ENCODE measurements around the gene ARHGAP24. TPM values are rescaled to one million over a fixed set of nuclear protein-coding genes. Genes with fewer than 3 reads are reported as not detected.
"Not testable (repeated sequence)": the region's sequence is repeated elsewhere in the genome, so short reads cannot be mapped to it uniquely, and the experiment has no call there.

Gene ARHGAP24
- total and polyA plus RNA-seq, 2 donors (not counting 3 experiments of a cell fraction or from before 2014, with no cell fraction given) = 52.1 to 79.4 TPM

DNA sequence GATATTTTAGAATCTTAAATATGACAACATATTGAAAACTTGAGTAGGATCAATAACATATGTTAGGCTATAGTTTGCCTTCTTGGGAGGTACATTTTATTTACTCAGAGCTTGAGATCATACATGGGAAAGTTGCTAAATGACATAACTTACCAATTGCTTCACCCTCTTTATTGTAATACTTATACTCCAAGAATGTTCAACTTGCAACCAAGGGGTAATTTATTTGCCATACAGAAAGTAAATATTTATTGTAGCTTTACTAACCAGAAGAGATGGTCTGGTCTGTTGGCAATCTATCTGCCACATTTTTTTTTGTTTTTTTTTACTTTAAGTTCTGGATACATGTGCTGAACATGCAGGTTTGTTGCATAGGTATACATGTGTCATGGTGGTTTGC lies 426.6 kb downstream of the ARHGAP24 start:
- POLR2A ChIA-PET = no interaction called here
- DNase-seq (ENCODE audit: low read depth, low spot score) (no peak), FAIRE-seq (no peak)

DNA sequence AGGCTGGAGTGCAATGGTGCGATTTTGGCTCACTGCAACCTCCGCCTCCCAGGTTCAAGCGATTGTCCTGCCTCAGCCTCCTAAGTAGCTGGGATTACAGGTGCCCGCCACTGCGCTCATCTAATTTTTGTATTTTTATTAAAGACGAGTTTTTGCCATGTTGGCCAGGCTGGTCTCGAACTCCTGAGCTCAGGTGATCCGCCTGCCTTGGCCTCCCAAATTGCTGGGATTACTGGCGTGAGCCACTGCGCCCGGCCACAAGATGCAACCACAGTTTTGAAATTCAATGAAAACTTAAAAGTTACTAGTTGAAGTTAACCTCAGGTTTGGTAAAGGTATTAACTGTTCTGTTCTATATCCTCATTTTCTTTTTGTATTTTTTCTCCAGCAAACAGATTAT lies 427.7 kb downstream of the ARHGAP24 start:
- H2AFZ ChIP-seq (ENCODE audit: low read depth, low read length); H3K36me3 ChIP-seq (ENCODE audit: control insufficient read depth in 2 of 2, extremely low read depth in 1 of 2, insufficient read depth in 2 of 2, low read length in 2 of 2); H3K9ac ChIP-seq (replicated peaks; ENCODE audit: extremely low read depth, insufficient read depth, low read length); H3K4me2 ChIP-seq (ENCODE audit: insufficient read depth, low read length); POLR2A ChIA-PET; BruUV-seq (replicated peaks); H3K9me3 ChIP-seq (replicated peaks; ENCODE audit: control insufficient read depth, insufficient read depth, low read length); H3K4me1 ChIP-seq (ENCODE audit: control insufficient read depth, extremely low read depth, insufficient read depth, low read length); H3K9me1 ChIP-seq (replicated peaks; ENCODE audit: control insufficient read depth, extremely low read depth, insufficient read depth, low read length); dilution Hi-C loops (cut with MboI; ENCODE audit: extremely low pct_ligation_motif_present, low sequenced_read_pairs); H4K20me1 ChIP-seq (replicated peaks; ENCODE audit: control insufficient read depth, extremely low read depth, insufficient read depth, low read length); intact Hi-C loops (cut with micrococcal nuclease); H3K27me3 ChIP-seq (ENCODE audit: control insufficient read depth in 2 of 2, insufficient read depth in 2 of 2, low read length in 2 of 2); H3K27ac ChIP-seq (ENCODE audit: insufficient read depth, low read depth, low read length); H3K4me3 ChIP-seq (replicated peaks in 1 of 3; ENCODE audit: insufficient read depth in 1 of 3, low read depth in 1 of 3, low read length in 3 of 3); DNase-seq (ENCODE audit: low read depth, low spot score); FAIRE-seq; CTCF ChIA-PET: not testable (repeated sequence)
- H3K79me2 ChIP-seq (ENCODE audit: control insufficient read depth, insufficient read depth, low read length) = peaks cover 99% of the 10 kb centered on the region

More for the DNA sequence above, 426.6 kb downstream of the ARHGAP24 start:
- dilution Hi-C loops (cut with MboI; ENCODE audit: extremely low pct_ligation_motif_present, low sequenced_read_pairs) = no loop called here
- no peak overlapping the region for H3K27ac ChIP-seq (ENCODE audit: insufficient read depth, low read depth, low read length)
- H3K79me2 ChIP-seq (ENCODE audit: control insufficient read depth, insufficient read depth, low read length) = peaks cover 99% of the 10 kb centered on the region
- H3K9me1 ChIP-seq (replicated peaks; ENCODE audit: control insufficient read depth, extremely low read depth, insufficient read depth, low read length) = no peaks in the 10 kb centered on the region
- H3K36me3 ChIP-seq (ENCODE audit: control insufficient read depth in 2 of 2, extremely low read depth in 1 of 2, insufficient read depth in 2 of 2, low read length in 2 of 2) = no peaks in the 10 kb centered on the region
- H3K4me2 ChIP-seq (ENCODE audit: insufficient read depth, low read length) = no peak overlapping the region
- no peak overlapping the region for H3K9ac ChIP-seq (replicated peaks; ENCODE audit: extremely low read depth, insufficient read depth, low read length)
- H3K27me3 ChIP-seq (ENCODE audit: control insufficient read depth in 2 of 2, insufficient read depth in 2 of 2, low read length in 2 of 2) = no peaks in the 10 kb centered on the region
- BruUV-seq (replicated peaks) = no TSS peak
- H2AFZ ChIP-seq (ENCODE audit: low read depth, low read length) = no peak overlapping the region
- CTCF ChIA-PET = no interaction called here
- TF ChIP-seq FOS (IDR thresholded peaks at IDR 0.05; ENCODE audit: borderline replicate concordance, insufficient read depth, low read length) (no peak), MYC (IDR thresholded peaks at IDR 0.05; ENCODE audit: low read depth, low read length) (no peak), POLR2A (IDR thresholded peaks at IDR 0.05; ENCODE audit: low read depth, low read length) (no peak), EZH2 (IDR thresholded peaks at IDR 0.05; ENCODE audit: borderline replicate concordance, low read depth, low read length, severe bottlenecking) (no peak), POLR2AphosphoS5 (IDR thresholded peaks at IDR 0.05; ENCODE audit: insufficient read depth, low read depth, low read length) (no peak), GATA2 (IDR thresholded peaks at IDR 0.05; ENCODE audit: insufficient read depth, insufficient read length, low read depth, low read length) (no peak), JUN (IDR thresholded peaks at IDR 0.05; ENCODE audit: borderline replicate concordance, insufficient read depth, insufficient read length, low read depth) (no peak)
- TF ChIP-seq, protein P1, sequence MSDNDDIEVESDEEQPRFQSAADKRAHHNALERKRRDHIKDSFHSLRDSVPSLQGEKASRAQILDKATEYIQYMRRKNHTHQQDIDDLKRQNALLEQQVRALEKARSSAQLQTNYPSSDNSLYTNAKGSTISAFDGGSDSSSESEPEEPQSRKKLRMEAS (IDR thresholded peaks at IDR 0.05; ENCODE audit: insufficient read depth, insufficient read length) = no peak
- TF ChIP-seq, protein P2, sequence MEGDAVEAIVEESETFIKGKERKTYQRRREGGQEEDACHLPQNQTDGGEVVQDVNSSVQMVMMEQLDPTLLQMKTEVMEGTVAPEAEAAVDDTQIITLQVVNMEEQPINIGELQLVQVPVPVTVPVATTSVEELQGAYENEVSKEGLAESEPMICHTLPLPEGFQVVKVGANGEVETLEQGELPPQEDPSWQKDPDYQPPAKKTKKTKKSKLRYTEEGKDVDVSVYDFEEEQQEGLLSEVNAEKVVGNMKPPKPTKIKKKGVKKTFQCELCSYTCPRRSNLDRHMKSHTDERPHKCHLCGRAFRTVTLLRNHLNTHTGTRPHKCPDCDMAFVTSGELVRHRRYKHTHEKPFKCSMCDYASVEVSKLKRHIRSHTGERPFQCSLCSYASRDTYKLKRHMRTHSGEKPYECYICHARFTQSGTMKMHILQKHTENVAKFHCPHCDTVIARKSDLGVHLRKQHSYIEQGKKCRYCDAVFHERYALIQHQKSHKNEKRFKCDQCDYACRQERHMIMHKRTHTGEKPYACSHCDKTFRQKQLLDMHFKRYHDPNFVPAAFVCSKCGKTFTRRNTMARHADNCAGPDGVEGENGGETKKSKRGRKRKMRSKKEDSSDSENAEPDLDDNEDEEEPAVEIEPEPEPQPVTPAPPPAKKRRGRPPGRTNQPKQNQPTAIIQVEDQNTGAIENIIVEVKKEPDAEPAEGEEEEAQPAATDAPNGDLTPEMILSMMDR (IDR thresholded peaks at IDR 0.05; ENCODE audit: extremely low read depth in 1 of 2, insufficient read depth in 1 of 2, low read depth in 1 of 2, low read length in 2 of 2) = no peak
- intact Hi-C loops (cut with micrococcal nuclease) = no loop called here
- no peaks in the 10 kb centered on the region for H3K9me3 ChIP-seq (replicated peaks; ENCODE audit: control insufficient read depth, insufficient read depth, low read length)
- peaks cover 6% of the 10 kb centered on the region for H4K20me1 ChIP-seq (replicated peaks; ENCODE audit: control insufficient read depth, extremely low read depth, insufficient read depth, low read length)
- no peak overlapping the region for H3K4me3 ChIP-seq (replicated peaks in 1 of 3; ENCODE audit: insufficient read depth in 1 of 3, low read depth in 1 of 3, low read length in 3 of 3)
- no peaks in the 10 kb centered on the region for H3K4me1 ChIP-seq (ENCODE audit: control insufficient read depth, extremely low read depth, insufficient read depth, low read length)

All from endothelial cell of umbilical vein (primary cell).